Stimulated activated CD4-positive, alpha-beta T cell treated with anti-CD3 and anti-CD28 coated beads, Interleukin-12 subunit alpha, Interleukin-12 subunit beta, amount 100 ng/mL, for 4 hours (primary cell): ENCODE results near the gene ATG16L2.
"Not testable (repeated sequence)": the region's sequence is repeated elsewhere in the genome, so short reads cannot be mapped to it uniquely, and the experiment has no call there.

Experiments
- DNase-seq: peaks from one replicate; pipeline ENCODE4 v3.0.0-alpha.2; 2020

The ATG16L2 gene

GRCh38 chr11:72805216-72805615, 9.0 kb upstream of the ATG16L2 start:
- no peak for DNase-seq

- not testable (repeated sequence) for DNase-seq
Measured at GRCh38 chr11:72806378-72806777, 7.8 kb upstream of the ATG16L2 start.

GRCh38 chr11:72807021-72807693, 7.1 kb upstream of the ATG16L2 start:
- no peak for DNase-seq

- no peak for DNase-seq
Measured at GRCh38 chr11:72807792-72808191, 6.4 kb upstream of the ATG16L2 start.

GRCh38 chr11:72808331-72808798, 5.8 kb upstream of the ATG16L2 start:
- no peak for DNase-seq

- DNase-seq = not testable (repeated sequence)
Measured at GRCh38 chr11:72811686-72812085, 2.5 kb upstream of the ATG16L2 start.

GRCh38 chr11:72812604-72812966, 1.6 kb upstream of the ATG16L2 start:
- DNase-seq = no peak

- peak; percentile 57 for DNase-seq
Measured at GRCh38 chr11:72812967-72813739, 1.1 kb upstream of the ATG16L2 start.

GRCh38 chr11:72813740-72814285, 398 bp upstream of the ATG16L2 start:
- DNase-seq = peak; percentile 83

- no peak for DNase-seq
Measured at GRCh38 chr11:72815110-72815618, 953 bp downstream of the ATG16L2 start.

GRCh38 chr11:72816404-72816990, 2.3 kb downstream of the ATG16L2 start:
- no peak for DNase-seq

- DNase-seq = no peak
Measured at GRCh38 chr11:72817966-72818365, 3.8 kb downstream of the ATG16L2 start.

- no peak for DNase-seq
Measured at GRCh38 chr11:72818971-72819370, 4.8 kb downstream of the ATG16L2 start.

GRCh38 chr11:72820439-72821139, 6.4 kb downstream of the ATG16L2 start:
- no peak for DNase-seq

- DNase-seq = no peak
Measured at GRCh38 chr11:72821221-72821919, 7.2 kb downstream of the ATG16L2 start.

GRCh38 chr11:72821920-72822799, 7.9 kb downstream of the ATG16L2 start:
- peak; percentile 78 for DNase-seq

GRCh38 chr11:72823105-72823804, 9.0 kb downstream of the ATG16L2 start:
- no peak for DNase-seq

GRCh38 chr11:72824020-72824419, 9.8 kb downstream of the ATG16L2 start:
- DNase-seq = no peak

- DNase-seq = no peak
Measured at GRCh38 chr11:72824811-72825505, 10.7 kb downstream of the ATG16L2 start.

- DNase-seq = no peak
Measured at GRCh38 chr11:72825661-72826060, 11.4 kb downstream of the ATG16L2 start.
